Fibroblast of mammary gland (primary cell): ENCODE data around the gene STK11IP.

Source experiments
- DNase-seq: peaks from one replicate; pipeline ENCODE4 v3.0.0-alpha.2; 2010; ENCODE audit warnings: low read depth
- H3K4me3 ChIP-seq: 2 replicates; pipeline ENCODE4 v1.5.1; 2011; ENCODE audit warnings: low read depth, mild to moderate bottlenecking, low read length, moderate library complexity; ENCODE audit not compliant: control insufficient read depth
- TF ChIP-seq, protein P1 (sequence below): conservative IDR thresholded peaks from 2 replicates; pipeline ENCODE4 v1.5.1; 2011; ENCODE audit warnings: low read depth, low read length, inconsistent platforms; ENCODE audit not compliant: control insufficient read depth, insufficient read depth

The STK11IP gene

DNA sequence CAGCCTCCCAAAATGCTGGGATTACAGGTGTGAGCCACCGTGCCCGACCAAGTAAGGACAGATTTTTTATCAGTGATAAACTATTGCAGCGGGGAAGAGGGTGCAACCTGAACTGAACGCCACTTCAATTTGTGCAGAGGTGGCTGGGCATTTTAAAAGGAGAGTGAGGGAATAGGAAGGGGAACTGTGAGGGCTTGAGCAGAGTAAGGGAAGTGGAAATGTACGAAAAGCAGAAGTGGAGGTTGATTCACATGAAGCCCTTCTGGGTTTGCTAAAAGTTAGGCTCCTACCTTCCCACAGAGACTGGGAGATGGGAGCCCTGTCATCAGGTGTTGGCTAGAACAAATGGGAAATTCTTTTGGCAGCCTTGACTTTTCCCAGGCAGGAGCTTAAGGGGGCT, 6.1 kb downstream of the STK11IP start:
- TF ChIP-seq, protein P1, sequence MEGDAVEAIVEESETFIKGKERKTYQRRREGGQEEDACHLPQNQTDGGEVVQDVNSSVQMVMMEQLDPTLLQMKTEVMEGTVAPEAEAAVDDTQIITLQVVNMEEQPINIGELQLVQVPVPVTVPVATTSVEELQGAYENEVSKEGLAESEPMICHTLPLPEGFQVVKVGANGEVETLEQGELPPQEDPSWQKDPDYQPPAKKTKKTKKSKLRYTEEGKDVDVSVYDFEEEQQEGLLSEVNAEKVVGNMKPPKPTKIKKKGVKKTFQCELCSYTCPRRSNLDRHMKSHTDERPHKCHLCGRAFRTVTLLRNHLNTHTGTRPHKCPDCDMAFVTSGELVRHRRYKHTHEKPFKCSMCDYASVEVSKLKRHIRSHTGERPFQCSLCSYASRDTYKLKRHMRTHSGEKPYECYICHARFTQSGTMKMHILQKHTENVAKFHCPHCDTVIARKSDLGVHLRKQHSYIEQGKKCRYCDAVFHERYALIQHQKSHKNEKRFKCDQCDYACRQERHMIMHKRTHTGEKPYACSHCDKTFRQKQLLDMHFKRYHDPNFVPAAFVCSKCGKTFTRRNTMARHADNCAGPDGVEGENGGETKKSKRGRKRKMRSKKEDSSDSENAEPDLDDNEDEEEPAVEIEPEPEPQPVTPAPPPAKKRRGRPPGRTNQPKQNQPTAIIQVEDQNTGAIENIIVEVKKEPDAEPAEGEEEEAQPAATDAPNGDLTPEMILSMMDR = no peak
- DNase-seq = no peak

GRCh38 chr2:219605607-219605954, 7.9 kb downstream of the STK11IP start:
- H3K4me3 ChIP-seq = no peak overlapping the region
- TF ChIP-seq, protein P1 = no peak
- no peak for DNase-seq

More for the DNA sequence above, 6.1 kb downstream of the STK11IP start:
- H3K4me3 ChIP-seq = no peak overlapping the region

DNA sequence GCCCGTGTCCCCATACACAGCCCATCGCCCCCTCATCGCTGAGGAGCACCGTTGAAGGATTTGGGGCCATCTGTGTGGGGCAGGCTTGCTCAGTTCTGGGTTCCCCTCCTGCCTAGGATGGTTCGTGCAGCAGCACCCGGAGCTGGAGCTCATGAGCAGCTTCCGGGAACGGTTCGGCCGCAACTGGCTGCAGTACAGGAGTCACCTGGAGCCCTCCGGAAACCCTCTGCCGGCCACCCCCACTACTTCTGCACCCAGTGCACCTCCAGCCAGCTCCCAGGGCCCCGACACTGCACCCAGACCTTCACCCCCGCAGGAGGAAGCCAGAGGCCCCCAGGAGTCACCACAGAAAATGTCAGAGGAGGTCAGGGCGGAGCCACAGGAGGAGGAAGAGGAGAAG, 10.3 kb downstream of the STK11IP start:
- no peak for DNase-seq
- H3K4me3 ChIP-seq = no peak overlapping the region

DNA sequence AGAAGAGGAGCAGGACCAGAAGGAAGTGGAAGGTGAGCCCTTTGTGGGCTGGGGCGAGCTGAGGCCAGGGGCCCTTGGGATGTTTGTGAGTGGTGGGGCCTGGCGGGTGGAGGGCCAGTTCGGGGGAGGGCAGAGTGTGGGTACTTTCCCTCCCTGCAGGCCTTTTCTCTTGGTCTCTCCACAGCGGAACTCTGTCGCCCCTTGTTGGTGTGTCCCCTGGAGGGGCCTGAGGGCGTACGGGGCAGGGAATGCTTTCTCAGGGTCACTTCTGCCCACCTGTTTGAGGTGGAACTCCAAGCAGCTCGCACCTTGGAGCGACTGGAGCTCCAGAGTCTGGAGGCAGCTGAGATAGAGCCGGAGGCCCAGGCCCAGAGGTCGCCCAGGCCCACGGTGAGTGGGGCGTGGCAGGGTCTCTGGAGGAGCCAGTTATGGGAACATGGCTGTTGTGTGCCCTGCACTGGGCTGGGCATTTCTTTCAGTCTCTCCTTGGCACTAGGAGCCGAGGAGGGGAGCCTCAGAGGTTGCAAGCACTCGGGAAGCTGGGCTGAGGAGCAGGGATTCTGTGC, 10.8 kb downstream of the STK11IP start:
- TF ChIP-seq, protein P1 = no peak
- DNase-seq = no peak
- no peak overlapping the region for H3K4me3 ChIP-seq

More for the DNA sequence above, 10.3 kb downstream of the STK11IP start:
- TF ChIP-seq, protein P1 = no peak

DNA sequence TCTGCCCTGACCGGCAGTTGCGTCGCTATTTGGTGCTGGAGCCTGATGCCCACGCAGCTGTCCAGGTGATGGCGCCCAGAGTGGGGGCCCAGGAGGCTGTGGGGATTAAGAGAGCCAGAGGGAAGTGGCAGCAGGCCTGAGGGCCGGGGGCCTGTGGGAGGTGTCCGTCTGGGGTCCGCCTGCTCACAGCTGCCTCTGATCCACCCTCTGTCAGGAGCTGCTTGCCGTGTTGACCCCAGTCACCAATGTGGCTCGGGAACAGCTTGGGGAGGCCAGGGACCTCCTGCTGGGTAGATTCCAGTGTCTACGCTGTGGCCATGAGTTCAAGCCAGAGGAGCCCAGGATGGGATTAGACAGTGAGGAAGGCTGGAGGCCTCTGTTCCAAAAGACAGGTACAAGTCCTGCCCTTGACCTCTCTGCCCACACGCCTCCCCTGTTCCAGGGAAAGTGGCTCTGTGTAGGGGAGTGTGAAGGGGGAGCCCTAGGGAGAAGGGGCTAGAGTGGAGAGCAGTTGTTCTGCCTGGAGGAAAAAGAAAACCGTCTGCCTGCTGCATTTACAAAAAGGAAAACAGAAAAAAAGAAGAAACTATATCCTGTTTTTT, 11.6 kb downstream of the STK11IP start:
- no peak overlapping the region for H3K4me3 ChIP-seq
- TF ChIP-seq, protein P1 = no peak

DNA sequence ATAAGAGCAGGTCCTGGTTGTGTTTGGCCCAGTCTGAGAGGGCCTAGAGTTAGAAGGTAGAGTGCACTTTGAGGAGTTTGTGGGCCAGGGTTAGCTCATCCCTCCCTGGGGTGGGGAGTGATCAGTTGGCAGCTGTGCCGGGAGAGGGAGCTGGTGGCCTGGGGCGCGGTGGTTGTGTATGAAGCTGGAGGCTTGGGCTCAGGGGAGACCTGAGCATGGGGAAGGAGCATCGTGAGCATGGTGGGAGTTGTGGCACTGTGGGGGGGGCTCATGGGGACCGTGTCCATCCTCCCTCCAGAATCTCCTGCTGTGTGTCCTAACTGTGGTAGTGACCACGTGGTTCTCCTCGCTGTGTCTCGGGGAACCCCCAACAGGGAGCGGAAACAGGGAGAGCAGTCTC, 13.6 kb downstream of the STK11IP start:
- TF ChIP-seq, protein P1 = no peak

More for the DNA sequence above, 11.6 kb downstream of the STK11IP start:
- DNase-seq = no peak

More for the DNA sequence above, 13.6 kb downstream of the STK11IP start:
- DNase-seq = no peak
- no peak overlapping the region for H3K4me3 ChIP-seq
